ENCODE results near the gene KISS1.

GRCh38 chr1:204222764-204223055, 26.4 kb upstream of the KISS1 start:
- TF ChIP-seq POLR2AphosphoS5 (IDR thresholded peaks at IDR 0.05; ENCODE audit: low read depth, low read length) (no peak), REST (IDR thresholded peaks at IDR 0.05; ENCODE audit: insufficient read depth in 1 of 2, low read depth in 2 of 2, low read length in 2 of 2) (no peak), SIN3A (IDR thresholded peaks at IDR 0.05; ENCODE audit: borderline replicate concordance, insufficient read depth, low read length) (no peak), TAF1 (IDR thresholded peaks at IDR 0.05; ENCODE audit: borderline replicate concordance, insufficient read depth, low read length) (no peak), FOXP2 (optimal IDR thresholded peaks at IDR 0.05; ENCODE audit: borderline replicate concordance, extremely low read depth, extremely low read length, insufficient read depth) (no peak)
